IPS-18a (cell line): Measurements from ENCODE around the gene SHCBP1L.

Source experiments
- H3K27ac ChIP-seq: one replicate; pipeline ENCODE4 v1.5.1; 2013; ENCODE audit warnings: low read length
- H3K27me3 ChIP-seq: one replicate; pipeline ENCODE4 v1.6.1; 2013; ENCODE audit warnings: mild to moderate bottlenecking, low read length; ENCODE audit not compliant: control insufficient read depth, insufficient read depth
- H3K36me3 ChIP-seq: one replicate; pipeline ENCODE4 v1.6.1; 2013; ENCODE audit warnings: low read depth, low read length; ENCODE audit not compliant: control insufficient read depth
- H3K4me1 ChIP-seq: one replicate; pipeline ENCODE4 v1.6.1; 2013; ENCODE audit warnings: low read depth, low read length; ENCODE audit not compliant: control insufficient read depth
- H3K4me3 ChIP-seq: one replicate; pipeline ENCODE4 v1.5.1; 2013; ENCODE audit warnings: low read length
- H3K9ac ChIP-seq: one replicate; pipeline ENCODE4 v1.6.1; 2013; ENCODE audit warnings: mild to moderate bottlenecking, low read length, moderate library complexity
- H3K9me3 ChIP-seq: one replicate; pipeline ENCODE4 v1.6.1; 2013; ENCODE audit warnings: low read depth, low read length; ENCODE audit not compliant: control insufficient read depth

Gene SHCBP1L

DNA sequence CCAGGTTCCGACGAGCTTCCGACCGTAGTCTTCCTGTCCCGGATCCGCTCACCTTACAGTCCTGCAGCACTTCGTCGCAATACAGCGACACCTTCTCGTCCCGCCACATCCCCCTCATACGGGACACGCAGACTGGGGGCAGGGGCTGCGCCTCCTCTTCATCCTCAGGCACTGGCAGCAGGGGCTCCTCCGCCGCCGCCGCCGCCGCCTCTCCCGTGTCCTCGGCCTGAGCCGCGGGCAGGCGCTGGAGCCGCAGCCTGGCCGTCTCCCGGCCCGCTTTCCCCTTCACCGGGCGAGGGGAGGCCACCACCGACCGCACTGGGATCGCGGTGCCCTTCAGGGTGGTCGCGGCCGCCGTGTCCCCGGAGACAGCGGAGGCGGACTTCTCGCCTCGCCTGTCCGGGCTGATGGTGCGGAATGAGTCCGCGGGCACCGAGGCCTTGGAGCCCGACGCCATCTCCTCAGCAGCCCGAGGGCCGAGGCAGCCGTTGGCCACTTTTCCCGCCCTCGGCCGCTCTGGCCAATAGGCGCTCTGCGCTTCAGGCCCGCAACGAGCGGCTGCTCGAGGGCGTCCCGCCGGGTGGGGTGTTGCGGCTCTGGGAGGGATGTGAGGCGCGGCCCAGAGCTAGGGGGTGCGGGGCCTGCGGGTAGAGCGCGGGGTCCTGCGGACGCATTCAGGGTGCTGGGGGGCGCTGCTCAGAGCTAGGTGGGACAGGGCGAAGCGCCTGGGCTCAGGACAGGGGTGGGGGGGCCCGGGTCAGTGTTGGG lies at the start of gene SHCBP1L:
TSS of gene SHCBP1L (minus strand) at position 490 of the 768 bp plus-strand sequence. CDS start at position 457, 33 bp downstream.
- H3K4me3 ChIP-seq: no peak within 1 kb of the TSS

DNA sequence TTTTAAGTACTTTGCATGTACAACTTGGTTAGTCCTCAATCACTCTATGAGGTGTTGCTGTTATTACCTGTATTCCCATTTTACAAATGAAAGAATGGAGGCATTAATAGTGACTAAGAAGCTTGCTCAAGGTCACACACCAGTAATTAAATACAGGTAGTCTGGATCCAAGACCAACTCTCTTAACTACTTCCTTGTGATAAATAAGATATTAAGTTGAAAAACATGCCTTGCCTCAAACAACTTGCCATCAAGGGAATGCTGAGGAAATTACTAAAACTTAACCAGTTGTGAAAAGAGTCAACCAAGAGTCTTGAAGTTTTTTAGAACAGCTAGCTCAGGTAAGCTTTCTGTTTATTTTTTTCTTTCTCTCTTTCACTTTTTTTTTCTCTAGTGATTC lies 49.3 kb upstream of the SHCBP1L start:
- Histone ChIP-seq H3K27me3 (no peaks in the 10 kb centered on the region), H3K9ac (no peak overlapping the region), H3K4me1 (no peaks in the 10 kb centered on the region), H3K4me3 (no peak overlapping the region), H3K36me3 (no peaks in the 10 kb centered on the region), H3K9me3 (no peaks in the 10 kb centered on the region), H3K27ac (no peak overlapping the region)

More for the DNA sequence above, at the start of gene SHCBP1L:
- Histone ChIP-seq H3K9ac (no peak within 1 kb of the TSS), H3K27ac (no peak within 1 kb of the TSS), H3K27me3 (no peaks in the 10 kb centered on the region), H3K36me3 (no peaks in the 10 kb centered on the region), H3K9me3 (no peaks in the 10 kb centered on the region), H3K4me1 (peaks cover 5% of the 10 kb centered on the region)

- H3K9ac ChIP-seq: no peak overlapping the region
- no peaks in the 10 kb centered on the region for H3K4me1 ChIP-seq
- H3K27me3 ChIP-seq: no peaks in the 10 kb centered on the region
- no peaks in the 10 kb centered on the region for H3K9me3 ChIP-seq
- H3K27ac ChIP-seq: no peak overlapping the region
- H3K36me3 ChIP-seq: no peaks in the 10 kb centered on the region
- H3K4me3 ChIP-seq: no peak overlapping the region
These were observed 47.4 kb upstream of the SHCBP1L start for GRCh38 chr1:183000167-183000962.

DNA sequence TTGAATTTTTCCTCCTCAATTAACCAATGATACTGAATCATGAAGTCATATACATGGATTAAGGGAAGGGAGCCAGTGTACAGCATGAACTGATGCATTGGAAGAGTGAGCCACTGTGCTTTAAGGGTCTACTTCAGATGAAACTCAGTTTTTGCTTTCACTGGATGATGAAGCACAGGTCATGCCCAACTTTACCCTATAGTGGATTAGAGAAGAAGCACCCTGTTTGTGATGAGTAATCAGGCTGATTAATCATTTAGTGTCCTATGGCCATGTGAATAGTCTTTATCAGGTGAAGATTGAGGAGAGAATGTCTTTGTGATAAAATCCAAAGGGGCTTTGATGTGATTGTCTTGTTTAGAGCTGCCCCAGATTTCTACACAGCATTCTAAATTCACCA lies 45.5 kb upstream of the SHCBP1L start:
- no peaks in the 10 kb centered on the region for H3K4me1 ChIP-seq
- no peak overlapping the region for H3K27ac ChIP-seq
- H3K4me3 ChIP-seq: no peak overlapping the region
- H3K9ac ChIP-seq: no peak overlapping the region
- H3K36me3 ChIP-seq: no peaks in the 10 kb centered on the region
- H3K27me3 ChIP-seq: no peaks in the 10 kb centered on the region
- no peaks in the 10 kb centered on the region for H3K9me3 ChIP-seq

- Histone ChIP-seq H3K4me1 (no peaks in the 10 kb centered on the region), H3K9ac (no peak overlapping the region), H3K4me3 (no peak overlapping the region), H3K27ac (no peak overlapping the region), H3K36me3 (no peaks in the 10 kb centered on the region), H3K9me3 (no peaks in the 10 kb centered on the region), H3K27me3 (no peaks in the 10 kb centered on the region)
These were observed 43.9 kb upstream of the SHCBP1L start for GRCh38 chr1:182996816-182997215.

- Histone ChIP-seq H3K9ac (no peak overlapping the region), H3K36me3 (no peaks in the 10 kb centered on the region), H3K27ac (no peak overlapping the region), H3K4me1 (no peaks in the 10 kb centered on the region), H3K9me3 (no peaks in the 10 kb centered on the region), H3K4me3 (no peak overlapping the region), H3K27me3 (no peaks in the 10 kb centered on the region)
These were observed 42.9 kb upstream of the SHCBP1L start for GRCh38 chr1:182995894-182996293.

- H3K4me3 ChIP-seq: no peak overlapping the region
- H3K36me3 ChIP-seq: no peaks in the 10 kb centered on the region
- no peak overlapping the region for H3K9ac ChIP-seq
- H3K27me3 ChIP-seq: no peaks in the 10 kb centered on the region
- H3K9me3 ChIP-seq: no peaks in the 10 kb centered on the region
- no peaks in the 10 kb centered on the region for H3K4me1 ChIP-seq
- H3K27ac ChIP-seq: no peak overlapping the region
These were observed 40.8 kb upstream of the SHCBP1L start for GRCh38 chr1:182993746-182994145.

DNA sequence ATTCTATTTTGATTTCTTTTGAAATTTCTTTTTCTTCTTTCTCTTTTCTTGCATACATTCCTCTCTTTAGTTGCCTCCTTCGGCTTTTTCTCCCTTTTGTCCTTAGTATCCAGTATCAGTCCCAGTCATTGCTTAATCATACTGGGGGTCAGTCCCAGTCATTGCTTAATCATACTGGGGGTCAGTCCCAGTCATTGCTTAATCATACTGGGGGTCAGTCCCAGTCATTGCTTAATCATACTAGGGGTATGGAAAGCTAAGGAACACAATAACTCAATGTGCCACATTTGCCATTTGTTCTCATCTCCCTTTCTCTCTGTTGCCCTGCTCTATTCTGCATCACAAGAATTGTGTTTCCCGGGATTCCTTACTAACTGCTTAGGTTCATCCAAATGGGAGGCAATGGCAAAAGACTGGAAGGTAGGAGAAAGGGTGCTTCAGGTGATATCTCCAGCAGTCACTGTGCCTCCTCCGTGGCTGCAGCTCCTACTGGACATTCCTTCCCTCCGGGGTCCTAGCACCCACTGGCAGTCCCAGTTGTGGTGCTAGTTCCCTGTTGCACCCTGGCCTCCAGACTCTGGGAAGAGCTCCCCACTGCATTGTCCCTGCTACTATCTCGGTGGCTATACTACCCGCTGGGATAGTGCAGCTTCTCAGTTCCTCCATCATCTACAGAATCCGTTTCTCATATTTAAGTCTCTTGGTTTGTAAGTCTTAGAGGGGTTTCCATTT lies 37.6 kb upstream of the SHCBP1L start:
- Histone ChIP-seq H3K4me3 (no peak overlapping the region), H3K36me3 (no peaks in the 10 kb centered on the region), H3K27me3 (no peaks in the 10 kb centered on the region), H3K9me3 (no peaks in the 10 kb centered on the region), H3K27ac (no peak overlapping the region), H3K9ac (no peak overlapping the region), H3K4me1 (no peaks in the 10 kb centered on the region)

DNA sequence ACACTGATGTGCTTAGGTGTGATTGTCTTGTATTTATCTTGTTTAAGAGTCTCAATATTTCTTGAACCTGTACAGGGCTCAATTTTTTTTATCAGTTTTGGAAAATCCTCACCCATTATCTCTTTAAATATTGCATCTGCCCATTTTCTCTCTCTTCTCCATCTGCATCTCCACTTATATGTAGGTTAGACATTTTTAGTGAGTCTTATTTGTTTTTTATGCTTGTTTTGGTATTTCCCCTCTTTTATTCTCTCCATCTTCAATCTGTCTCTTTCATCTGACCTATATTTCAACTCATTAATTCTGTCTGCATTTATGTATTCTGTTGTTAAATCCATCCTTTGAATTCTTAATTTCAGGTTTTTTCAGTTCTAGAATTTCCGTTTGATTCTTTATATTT lies 32.9 kb upstream of the SHCBP1L start:
- H3K9ac ChIP-seq: no peak overlapping the region
- H3K27me3 ChIP-seq: no peaks in the 10 kb centered on the region
- H3K9me3 ChIP-seq: no peaks in the 10 kb centered on the region
- H3K4me3 ChIP-seq: no peak overlapping the region
- no peaks in the 10 kb centered on the region for H3K4me1 ChIP-seq
- H3K36me3 ChIP-seq: no peaks in the 10 kb centered on the region
- H3K27ac ChIP-seq: no peak overlapping the region

DNA sequence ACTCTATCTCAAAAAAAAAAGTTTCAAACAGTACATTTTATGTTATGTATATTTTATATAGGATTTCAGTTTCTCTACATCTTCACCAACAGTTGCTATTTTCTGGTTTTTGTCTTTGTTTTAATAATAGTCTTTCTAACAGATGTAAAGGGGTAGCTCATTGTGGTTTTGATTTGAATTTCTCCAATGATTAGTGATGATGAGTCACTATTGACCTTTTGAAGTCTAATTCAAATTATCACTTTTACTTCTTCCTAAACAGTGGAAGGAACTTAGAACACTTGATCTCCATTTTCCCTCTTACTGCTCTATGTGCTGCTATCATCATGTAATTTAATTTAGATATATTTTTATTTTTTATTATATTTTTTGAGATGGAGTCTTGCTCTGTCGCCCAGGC lies 31.7 kb upstream of the SHCBP1L start:
- H3K4me1 ChIP-seq: no peaks in the 10 kb centered on the region
- H3K36me3 ChIP-seq: no peaks in the 10 kb centered on the region
- no peaks in the 10 kb centered on the region for H3K27me3 ChIP-seq
- H3K4me3 ChIP-seq: no peak overlapping the region
- H3K9ac ChIP-seq: no peak overlapping the region
- H3K27ac ChIP-seq: no peak overlapping the region
- no peaks in the 10 kb centered on the region for H3K9me3 ChIP-seq

DNA sequence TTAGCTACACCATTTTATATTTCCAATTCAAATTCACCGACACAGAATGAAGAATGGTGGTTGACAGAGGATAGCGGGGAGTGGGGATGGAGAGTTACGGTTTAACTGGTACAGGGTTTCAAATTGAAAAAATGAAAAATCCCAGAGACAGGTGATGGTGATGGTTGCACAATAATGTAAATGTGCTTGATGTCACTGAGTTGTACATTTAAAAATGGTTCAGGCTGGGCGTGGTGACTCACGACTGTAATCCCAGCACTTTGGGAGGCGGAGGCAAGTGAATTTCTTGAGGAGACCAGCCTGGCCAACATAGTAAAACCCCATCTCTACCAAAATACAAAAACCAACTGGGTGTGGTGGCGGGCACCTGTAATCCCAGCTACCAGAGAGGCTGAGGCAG lies 31.2 kb upstream of the SHCBP1L start:
- Histone ChIP-seq H3K27me3 (no peaks in the 10 kb centered on the region), H3K9ac (no peak overlapping the region), H3K4me3 (no peak overlapping the region), H3K36me3 (no peaks in the 10 kb centered on the region), H3K9me3 (no peaks in the 10 kb centered on the region), H3K27ac (no peak overlapping the region), H3K4me1 (no peaks in the 10 kb centered on the region)
